OCI-LY1 (cell line): Measurements from ENCODE around the gene PRKG1.

Experiments used
- EZH2 ChIP-seq: fragments of 200-600 bp; sonication (generic), shearing (Covaris generic); IDR thresholded peaks from 2 replicates; pipeline ENCODE4 v1.8.0; 2017; ENCODE audit warnings: borderline replicate concordance, mixed run types, mild to moderate bottlenecking, antibody characterized with exemption, low read length, moderate library complexity, mixed read lengths
- TF ChIP-seq, protein P1 (sequence below): fragments of 200-600 bp; sonication (generic), shearing (Covaris generic); IDR thresholded peaks from 2 replicates; pipeline ENCODE4 v1.5.1; 2017; ENCODE audit warnings: mild to moderate bottlenecking, antibody characterized with exemption, low read length, moderate library complexity, mixed read lengths

DNA sequence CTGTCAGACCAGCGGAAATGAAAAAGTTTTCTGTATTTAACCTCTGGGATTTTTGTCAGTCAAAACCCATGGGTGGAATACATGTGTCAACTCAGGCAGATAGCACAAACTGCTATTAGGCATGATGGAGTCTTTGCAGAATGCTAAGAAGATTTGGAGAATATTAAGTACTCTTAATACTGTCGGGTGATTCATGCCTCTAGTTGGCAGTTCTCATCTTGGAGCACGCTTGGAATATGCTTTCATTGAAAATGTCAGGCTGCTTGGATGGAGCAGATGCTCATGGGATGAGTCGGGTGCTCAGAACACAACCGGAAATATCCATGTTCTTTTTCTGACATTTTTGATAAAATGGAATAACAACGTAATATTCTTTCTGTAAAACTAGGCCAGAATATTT lies 27.6 kb upstream of the PRKG1 start:
- TF ChIP-seq, protein P1, sequence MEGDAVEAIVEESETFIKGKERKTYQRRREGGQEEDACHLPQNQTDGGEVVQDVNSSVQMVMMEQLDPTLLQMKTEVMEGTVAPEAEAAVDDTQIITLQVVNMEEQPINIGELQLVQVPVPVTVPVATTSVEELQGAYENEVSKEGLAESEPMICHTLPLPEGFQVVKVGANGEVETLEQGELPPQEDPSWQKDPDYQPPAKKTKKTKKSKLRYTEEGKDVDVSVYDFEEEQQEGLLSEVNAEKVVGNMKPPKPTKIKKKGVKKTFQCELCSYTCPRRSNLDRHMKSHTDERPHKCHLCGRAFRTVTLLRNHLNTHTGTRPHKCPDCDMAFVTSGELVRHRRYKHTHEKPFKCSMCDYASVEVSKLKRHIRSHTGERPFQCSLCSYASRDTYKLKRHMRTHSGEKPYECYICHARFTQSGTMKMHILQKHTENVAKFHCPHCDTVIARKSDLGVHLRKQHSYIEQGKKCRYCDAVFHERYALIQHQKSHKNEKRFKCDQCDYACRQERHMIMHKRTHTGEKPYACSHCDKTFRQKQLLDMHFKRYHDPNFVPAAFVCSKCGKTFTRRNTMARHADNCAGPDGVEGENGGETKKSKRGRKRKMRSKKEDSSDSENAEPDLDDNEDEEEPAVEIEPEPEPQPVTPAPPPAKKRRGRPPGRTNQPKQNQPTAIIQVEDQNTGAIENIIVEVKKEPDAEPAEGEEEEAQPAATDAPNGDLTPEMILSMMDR = no peak
- no peak for TF ChIP-seq EZH2
